ENCODE measurements around the gene KLHL10.
"Not testable (repeated sequence)": the region's sequence is repeated elsewhere in the genome, so short reads cannot be mapped to it uniquely, and the experiment has no call there.

Gene KLHL10

GRCh38 chr17:41813699-41814124 is 23.9 kb upstream of the KLHL10 start:
- DNase-seq: no peak

GRCh38 chr17:41814195-41814594 is 23.4 kb upstream of the KLHL10 start:
- DNase-seq: no peak

- DNase-seq: no peak
Observed at GRCh38 chr17:41816637-41817320, 20.8 kb upstream of the KLHL10 start.

- DNase-seq: no peak
Observed at GRCh38 chr17:41818024-41818423, 19.6 kb upstream of the KLHL10 start.

GRCh38 chr17:41821776-41822175 is 15.8 kb upstream of the KLHL10 start:
- DNase-seq: no peak

GRCh38 chr17:41822216-41823140 is 15.1 kb upstream of the KLHL10 start:
- no peak for DNase-seq

GRCh38 chr17:41823141-41823524 is 14.5 kb upstream of the KLHL10 start:
- DNase-seq: no peak

- no peak for DNase-seq
Observed at GRCh38 chr17:41823580-41823979, 14.0 kb upstream of the KLHL10 start.

GRCh38 chr17:41824086-41824485 is 13.5 kb upstream of the KLHL10 start:
- DNase-seq: no peak

GRCh38 chr17:41825175-41825845 is 12.3 kb upstream of the KLHL10 start:
- DNase-seq: no peak

GRCh38 chr17:41829961-41830360 is 7.7 kb upstream of the KLHL10 start:
- DNase-seq: not testable (repeated sequence)

GRCh38 chr17:41835214-41835799 is 2.3 kb upstream of the KLHL10 start:
- no peak for DNase-seq

GRCh38 chr17:41835800-41836549 is 1.6 kb upstream of the KLHL10 start, which contains the start of gene NT5C3B:
NT5C3B (minus strand) TSS chr17:41836232; CDS start chr17:41836193, 39 bp downstream.
- DNase-seq: no peak

GRCh38 chr17:41836550-41837196 is 952 bp upstream of the KLHL10 start:
- no peak for DNase-seq

GRCh38 chr17:41839448-41839847 is 1.8 kb downstream of the KLHL10 start:
- not testable (repeated sequence) for DNase-seq

- DNase-seq: not testable (repeated sequence)
Observed at GRCh38 chr17:41840781-41841180, 3.2 kb downstream of the KLHL10 start.

- DNase-seq: no peak
Observed at GRCh38 chr17:41844971-41845370, 7.3 kb downstream of the KLHL10 start.

GRCh38 chr17:41848788-41849187 is 11.2 kb downstream of the KLHL10 start:
- DNase-seq: no peak

- no peak for DNase-seq
Observed at GRCh38 chr17:41849251-41849990, 11.8 kb downstream of the KLHL10 start.

- DNase-seq: not testable (repeated sequence)
Observed at GRCh38 chr17:41851382-41851781, 13.8 kb downstream of the KLHL10 start.

Measured in KG1 (cell line).